ENCODE data around the gene TMEM115. TPM values are rescaled to one million over a fixed set of nuclear protein-coding genes. Genes with fewer than 3 reads are reported as not detected.

Gene TMEM115
- total and polyA plus RNA-seq, 3 donors from 2014 or later = 37.6 to 72.4 (median 63.2) TPM

DNA sequence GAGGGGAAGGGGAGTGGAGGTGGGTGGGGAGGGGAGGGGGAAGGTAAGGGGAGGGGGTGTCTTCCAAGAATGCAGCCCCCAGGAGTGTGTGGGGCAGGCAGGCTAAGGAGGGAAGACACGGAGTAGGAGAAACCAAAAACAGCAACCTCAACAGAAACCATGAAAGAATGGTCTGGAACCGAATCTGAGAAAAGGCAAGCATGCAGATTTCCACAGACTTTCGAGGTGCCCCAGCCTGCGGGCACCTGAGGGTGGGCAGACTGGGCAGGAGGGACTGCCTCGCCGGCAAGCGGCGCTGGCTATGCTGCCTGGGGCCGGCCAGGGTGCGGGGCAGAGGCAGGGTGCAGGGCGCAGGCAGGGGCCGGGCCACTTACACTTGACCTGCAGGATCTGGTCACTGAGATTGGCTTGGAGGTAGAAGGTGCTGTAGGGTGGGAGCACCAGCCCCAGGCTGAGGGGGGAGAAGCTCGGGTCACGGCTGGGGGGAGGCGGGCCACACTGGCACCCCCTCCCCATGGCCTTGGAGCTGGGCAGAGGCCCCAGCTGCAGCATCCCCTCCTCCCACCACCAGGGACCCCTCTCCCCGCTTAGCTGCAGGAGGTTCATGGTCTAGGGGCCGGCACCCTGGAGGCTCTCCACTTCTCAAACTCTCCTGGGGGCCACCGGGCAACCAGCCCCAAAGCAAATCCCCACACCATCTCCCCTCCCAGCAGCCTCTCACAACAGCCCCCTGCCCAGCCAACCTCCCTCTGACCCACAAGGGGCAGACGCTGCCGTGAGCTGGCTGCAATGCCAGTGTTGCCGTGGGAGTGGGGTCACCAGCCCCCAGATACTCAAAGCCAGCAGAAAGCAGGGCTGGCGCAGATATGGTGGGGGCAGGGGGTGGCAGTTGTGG lies 15.3 kb upstream of the TMEM115 start:
- Histone ChIP-seq H3K4me1 (no peaks in the 10 kb centered on the region), H3K27me3 (no peaks in the 10 kb centered on the region), H3K9me3 (no peaks in the 10 kb centered on the region), H3K4me3 (no peak overlapping the region), H3K36me3 (ENCODE audit: low read depth, missing control alignments) (no peaks in the 10 kb centered on the region), H3K27ac (no peak overlapping the region)
- 80 to 81% methylated on average over 12 to 22 of the region's 22 CpGs for WGBS, 2 donors
- DNase-seq = no peak
- TF ChIP-seq POLR2A (IDR thresholded peaks at IDR 0.05) = no peak
- TF ChIP-seq, protein P1, sequence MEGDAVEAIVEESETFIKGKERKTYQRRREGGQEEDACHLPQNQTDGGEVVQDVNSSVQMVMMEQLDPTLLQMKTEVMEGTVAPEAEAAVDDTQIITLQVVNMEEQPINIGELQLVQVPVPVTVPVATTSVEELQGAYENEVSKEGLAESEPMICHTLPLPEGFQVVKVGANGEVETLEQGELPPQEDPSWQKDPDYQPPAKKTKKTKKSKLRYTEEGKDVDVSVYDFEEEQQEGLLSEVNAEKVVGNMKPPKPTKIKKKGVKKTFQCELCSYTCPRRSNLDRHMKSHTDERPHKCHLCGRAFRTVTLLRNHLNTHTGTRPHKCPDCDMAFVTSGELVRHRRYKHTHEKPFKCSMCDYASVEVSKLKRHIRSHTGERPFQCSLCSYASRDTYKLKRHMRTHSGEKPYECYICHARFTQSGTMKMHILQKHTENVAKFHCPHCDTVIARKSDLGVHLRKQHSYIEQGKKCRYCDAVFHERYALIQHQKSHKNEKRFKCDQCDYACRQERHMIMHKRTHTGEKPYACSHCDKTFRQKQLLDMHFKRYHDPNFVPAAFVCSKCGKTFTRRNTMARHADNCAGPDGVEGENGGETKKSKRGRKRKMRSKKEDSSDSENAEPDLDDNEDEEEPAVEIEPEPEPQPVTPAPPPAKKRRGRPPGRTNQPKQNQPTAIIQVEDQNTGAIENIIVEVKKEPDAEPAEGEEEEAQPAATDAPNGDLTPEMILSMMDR (IDR thresholded peaks at IDR 0.05) = no peak
- intact Hi-C loops (cut with DNase I; ENCODE audit: low total_unique reads) = no loop called here

DNA sequence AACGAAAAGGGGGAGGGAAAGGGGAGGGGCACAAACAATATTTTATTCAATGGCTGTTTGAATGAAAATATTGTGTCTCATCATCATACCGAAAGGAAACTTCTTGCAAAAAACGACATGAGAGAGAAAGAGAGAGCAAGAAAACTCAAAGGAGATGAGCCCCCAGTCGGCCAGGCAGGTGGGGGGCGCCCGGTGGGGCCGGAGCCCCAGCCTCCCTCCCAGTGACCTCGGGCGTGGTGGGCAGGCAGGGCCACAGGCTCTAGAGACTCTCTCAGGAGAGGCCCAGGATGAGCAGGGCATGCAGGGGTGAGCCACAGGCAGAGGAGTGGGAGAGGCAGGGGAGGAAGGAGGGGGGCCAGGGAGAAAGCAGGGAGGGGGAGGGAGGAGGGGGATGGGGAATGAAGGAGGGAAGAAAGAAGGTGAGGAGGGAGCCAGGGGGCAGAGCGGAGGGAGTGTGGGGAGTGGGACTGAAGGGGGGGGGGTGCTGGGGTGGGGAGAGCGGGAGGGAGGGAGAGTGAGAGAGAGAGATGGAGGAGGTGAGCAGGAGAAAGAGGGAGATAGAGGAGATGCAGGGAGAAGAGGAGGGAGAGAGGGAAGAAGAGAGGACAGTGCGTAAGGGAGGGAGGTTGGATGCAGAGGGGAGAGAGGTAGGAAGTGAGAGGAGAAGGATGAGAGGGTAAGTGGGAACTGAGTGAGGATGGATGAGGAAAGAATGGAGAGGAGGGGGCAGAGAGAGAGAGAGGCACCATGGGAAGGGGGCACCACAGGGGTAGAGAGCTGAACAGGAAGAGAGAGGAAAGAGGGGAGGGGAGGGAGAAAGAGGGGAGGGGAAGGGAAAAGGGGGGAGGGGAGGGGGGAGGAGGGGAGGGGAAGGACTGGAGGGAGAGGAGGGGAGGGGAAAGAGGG lies 14.1 kb upstream of the TMEM115 start:
- intact Hi-C loops (cut with DNase I; ENCODE audit: low total_unique reads) = no loop called here
- WGBS, 2 donors = 59 to 64% methylated on average over 12 of the region's 12 CpGs
- no peak for DNase-seq

DNA sequence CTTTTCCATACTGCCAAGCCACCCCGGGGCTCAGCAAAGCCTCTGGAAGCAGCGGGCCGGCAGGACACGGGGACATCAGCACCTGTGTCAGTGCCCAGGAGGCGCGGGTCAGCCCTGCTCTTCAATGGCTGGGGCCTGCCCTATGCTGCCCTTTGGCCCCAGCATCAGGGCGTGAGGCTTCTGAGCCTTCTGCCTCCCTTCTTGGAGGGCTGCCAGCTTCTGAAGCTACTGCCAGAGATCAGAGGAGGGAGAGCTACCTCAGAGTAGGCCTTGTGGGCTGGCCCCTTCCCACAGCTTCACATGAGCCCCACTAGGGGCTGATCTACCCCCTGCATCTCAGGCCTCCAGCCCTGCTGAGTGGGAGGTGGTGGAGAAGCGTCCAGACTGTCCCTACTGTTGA lies 13.0 kb upstream of the TMEM115 start:
- TF ChIP-seq, protein P1 (IDR thresholded peaks at IDR 0.05) = no peak
- TF ChIP-seq POLR2A (IDR thresholded peaks at IDR 0.05) = no peak
- intact Hi-C loops (cut with DNase I; ENCODE audit: low total_unique reads) = no loop called here

More for the DNA sequence above, 14.1 kb upstream of the TMEM115 start:
- no peak for TF ChIP-seq POLR2A (IDR thresholded peaks at IDR 0.05)
- TF ChIP-seq, protein P1 (IDR thresholded peaks at IDR 0.05) = no peak
- no peak overlapping the region for H3K4me3 ChIP-seq
- H3K4me1 ChIP-seq = no peaks in the 10 kb centered on the region
- no peaks in the 10 kb centered on the region for H3K36me3 ChIP-seq (ENCODE audit: low read depth, missing control alignments)
- H3K27me3 ChIP-seq = no peaks in the 10 kb centered on the region
- no peak overlapping the region for H3K27ac ChIP-seq
- H3K9me3 ChIP-seq = no peaks in the 10 kb centered on the region

DNA sequence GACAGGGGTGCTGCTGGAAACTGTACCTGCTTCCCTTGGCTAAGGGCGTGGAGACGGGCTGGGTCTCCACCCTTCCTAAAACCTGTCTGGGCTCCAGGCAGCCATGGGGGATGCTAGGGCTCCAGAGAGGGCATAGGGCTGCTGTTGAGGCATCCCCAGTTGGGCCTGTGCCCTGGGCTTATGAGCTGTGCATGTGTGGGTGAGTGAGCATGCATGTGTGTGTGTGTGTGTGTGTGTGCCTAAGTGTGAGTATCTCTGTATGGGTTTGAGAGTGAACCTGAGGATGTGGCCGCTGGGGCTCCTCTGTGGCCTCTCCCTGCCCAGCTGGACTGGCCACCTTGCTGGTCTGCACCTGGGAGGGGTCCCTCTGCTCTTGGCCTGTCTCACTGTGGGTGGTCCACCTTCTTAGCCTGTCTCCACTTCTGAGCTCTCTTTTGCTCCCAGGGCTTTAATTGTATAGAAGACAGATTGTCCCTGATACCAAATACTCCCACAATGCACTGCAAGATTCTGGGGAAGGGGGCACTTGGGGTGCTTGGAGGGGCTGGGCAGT lies 11.9 kb upstream of the TMEM115 start:
- H3K4me3 ChIP-seq = no peak overlapping the region
- H3K4me1 ChIP-seq = no peaks in the 10 kb centered on the region
- DNase-seq = no peak
- no peaks in the 10 kb centered on the region for H3K27me3 ChIP-seq
- TF ChIP-seq POLR2A (IDR thresholded peaks at IDR 0.05) = no peak
- TF ChIP-seq, protein P1 (IDR thresholded peaks at IDR 0.05) = no peak
- no peaks in the 10 kb centered on the region for H3K36me3 ChIP-seq (ENCODE audit: low read depth, missing control alignments)
- intact Hi-C loops (cut with DNase I; ENCODE audit: low total_unique reads) = no loop called here
- H3K9me3 ChIP-seq = no peaks in the 10 kb centered on the region
- 91 to 93% methylated on average over 3 of the region's 3 CpGs for WGBS, 2 donors
- H3K27ac ChIP-seq = no peak overlapping the region

More for the DNA sequence above, 13.0 kb upstream of the TMEM115 start:
- peak; percentile 64 for DNase-seq
- Histone ChIP-seq H3K9me3 (no peaks in the 10 kb centered on the region), H3K36me3 (ENCODE audit: low read depth, missing control alignments) (no peaks in the 10 kb centered on the region), H3K27me3 (no peaks in the 10 kb centered on the region), H3K4me3 (no peak overlapping the region), H3K4me1 (no peaks in the 10 kb centered on the region), H3K27ac (no peak overlapping the region)
- WGBS, 2 donors = 57 to 90% methylated on average over 7 to 8 of the region's 8 CpGs
